Stimulated activated CD4-positive, alpha-beta T cell treated with anti-CD3 and anti-CD28 coated beads, Interleukin-12 subunit alpha, Interleukin-12 subunit beta, amount 100 ng/mL, for 4 hours (primary cell): Measurements from ENCODE around the gene STAT1.

Source experiments
- DNase-seq: peaks from one replicate; pipeline ENCODE4 v3.0.0-alpha.2; 2020

Gene STAT1

DNA sequence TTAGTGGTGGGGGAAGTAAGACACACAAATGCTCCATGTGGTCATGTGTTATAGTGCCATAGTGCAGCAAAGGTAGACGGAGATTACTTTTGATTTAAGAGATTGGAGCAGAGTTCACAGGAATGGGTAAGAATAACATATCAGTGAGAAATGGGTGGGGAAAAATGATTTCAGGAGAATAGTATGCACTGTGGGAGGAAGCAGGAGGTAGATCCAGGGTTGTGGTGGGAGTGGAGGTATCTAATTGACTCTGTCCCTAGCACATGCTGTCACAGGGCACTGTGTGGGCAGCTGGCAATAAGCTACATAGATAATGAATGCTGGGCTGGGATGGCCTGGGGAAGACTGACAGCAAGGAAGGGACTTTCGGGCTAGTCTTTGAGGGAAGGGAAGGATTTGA is 65.3 kb downstream of the STAT1 start:
- DNase-seq: no peak

DNA sequence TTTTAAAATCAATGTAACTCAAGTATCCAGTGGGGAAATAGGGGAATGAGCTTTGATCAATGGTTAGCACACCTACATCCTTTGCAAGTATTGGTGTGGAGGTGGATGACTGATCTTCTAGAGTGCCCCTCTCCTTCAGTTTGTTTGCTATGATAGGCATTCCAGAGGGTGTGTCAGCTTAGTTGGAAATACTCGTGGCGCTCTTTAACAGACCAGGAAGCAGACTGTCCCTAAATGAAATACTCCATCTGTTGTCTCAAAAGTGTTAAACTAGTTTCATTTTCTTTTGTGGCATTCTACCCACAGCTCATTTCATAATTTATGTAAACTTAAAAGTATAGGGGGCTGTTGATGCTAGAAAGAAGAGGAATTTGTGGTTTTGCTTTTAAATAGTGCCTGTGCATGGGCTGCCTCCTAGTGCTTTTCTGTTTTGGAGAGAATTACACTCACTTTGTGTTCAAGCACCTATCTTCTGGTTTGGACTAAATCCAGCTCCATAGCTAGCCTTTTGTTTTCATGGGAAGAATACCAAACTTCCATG is 66.2 kb downstream of the STAT1 start:
- no peak for DNase-seq

DNA sequence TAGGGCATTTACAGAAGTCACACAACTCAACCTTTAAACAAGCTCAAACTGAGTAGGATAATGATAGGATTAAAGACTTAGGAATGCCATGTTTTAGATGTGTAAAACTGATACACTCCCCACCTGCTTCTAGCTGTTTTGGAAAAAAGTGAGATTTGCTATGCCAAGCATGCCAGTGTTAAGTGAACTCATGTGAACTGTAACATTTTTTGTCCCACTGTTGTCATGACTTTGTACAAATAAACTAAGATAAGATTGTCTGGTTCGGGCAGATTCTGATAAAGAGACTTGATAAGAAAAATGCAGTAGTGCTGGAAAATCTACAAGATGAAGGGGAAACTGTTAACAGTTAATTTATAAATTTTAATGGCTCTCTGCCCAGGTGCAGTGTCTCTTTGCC is 66.8 kb downstream of the STAT1 start:
- DNase-seq: no peak

DNA sequence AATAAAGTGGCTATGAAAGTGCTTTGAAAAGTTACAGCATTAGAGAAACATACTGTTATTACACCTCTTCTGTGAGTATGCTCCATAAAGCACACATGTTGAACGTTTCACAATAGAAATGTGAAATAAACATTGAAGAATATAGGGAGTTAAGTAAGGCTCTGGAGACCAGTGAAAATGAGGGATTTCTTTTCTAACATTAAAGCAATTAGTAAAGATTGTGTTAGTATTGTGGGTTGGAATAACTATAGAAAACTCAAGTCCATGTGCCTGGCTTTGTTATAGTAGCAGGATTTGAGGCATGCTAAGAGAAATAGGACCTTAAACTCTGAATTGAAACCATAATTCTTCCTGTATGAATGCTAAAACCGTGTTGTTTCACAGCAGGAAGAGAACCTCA is 70.3 kb downstream of the STAT1 start:
- no peak for DNase-seq

DNA sequence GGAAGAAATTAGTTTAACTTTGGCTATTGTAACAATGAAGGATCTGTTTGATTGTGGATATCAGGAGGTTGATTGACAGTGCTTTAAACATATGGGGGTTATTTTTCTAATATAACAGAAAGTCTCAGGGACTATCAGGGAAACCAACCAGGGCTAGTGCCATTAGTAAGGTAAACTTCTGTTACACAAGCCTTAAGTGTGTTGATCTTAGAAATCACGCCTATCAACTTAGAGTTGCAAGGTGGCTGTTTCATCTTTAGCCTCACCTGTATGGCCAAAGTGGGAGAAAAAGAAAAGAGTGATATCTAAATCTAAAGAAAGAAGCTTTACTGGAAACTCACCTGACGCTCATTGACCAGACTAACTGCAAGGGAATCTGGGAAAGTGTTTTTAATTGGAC is 71.3 kb downstream of the STAT1 start:
- DNase-seq: no peak

DNA sequence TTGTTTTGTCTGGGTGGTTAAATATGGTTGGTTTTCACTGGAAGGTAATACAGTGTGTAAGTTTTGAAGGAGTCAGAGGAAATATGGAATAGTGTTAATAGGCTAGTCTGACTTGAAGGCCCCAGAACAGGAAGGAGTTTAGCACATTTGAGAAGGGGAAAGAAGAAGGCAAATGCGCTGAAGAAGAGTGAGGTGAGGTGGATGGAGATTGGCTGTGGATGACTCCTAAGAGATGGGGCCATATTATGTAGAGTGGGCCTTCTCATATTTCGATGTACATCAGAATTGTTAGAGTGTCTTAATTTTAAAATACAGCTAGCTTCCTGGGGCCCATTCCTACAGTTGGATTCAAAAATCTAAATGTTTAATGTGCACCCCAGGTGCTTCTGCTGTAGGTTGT is 72.4 kb downstream of the STAT1 start:
- DNase-seq: no peak

DNA sequence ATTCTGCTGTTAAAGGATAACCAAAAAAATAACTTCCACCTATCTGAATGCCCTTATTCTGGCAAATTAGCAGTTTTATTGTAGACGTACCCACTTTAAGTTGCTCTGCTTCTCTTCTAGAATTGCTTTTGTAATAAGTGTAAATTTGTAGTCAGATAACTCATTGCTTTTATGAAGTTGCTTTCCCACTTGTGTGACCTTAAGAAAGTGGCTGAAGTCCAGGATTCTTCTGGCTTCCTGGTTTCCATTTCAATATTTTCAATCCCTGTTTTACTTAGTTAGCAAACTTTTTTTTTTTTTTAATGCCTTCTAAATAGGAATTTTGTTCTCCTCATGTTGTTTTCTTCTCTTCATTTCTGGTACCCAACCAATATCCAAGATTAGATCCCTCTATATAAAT is 73.5 kb downstream of the STAT1 start:
- DNase-seq: no peak

DNA sequence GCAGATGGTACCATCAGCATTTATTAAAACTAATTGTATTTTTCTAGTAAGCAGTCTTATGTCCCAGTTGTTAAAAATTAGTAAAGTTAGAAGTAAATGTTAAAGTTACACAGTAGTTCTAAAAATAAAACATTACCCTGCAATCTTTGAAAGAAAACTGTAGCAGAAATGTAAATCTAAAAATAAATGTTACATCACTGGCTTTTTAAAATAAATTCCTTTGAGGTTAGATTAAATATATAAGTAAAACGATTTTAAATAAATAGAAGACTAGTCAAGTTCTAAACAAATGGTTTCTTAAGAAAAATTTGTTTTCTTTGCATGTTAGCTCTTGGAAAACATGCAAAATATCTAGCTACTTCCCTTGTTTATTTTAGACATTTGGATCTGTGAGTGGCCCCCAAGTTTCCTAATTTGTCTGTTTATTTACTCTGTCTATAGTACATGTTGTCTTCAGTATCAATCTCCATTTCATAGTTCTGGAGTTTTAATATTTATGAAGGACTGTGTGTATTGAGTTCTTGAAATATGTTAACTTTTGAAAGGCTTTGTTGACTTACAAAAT is 75.1 kb downstream of the STAT1 start:
- no peak for DNase-seq

DNA sequence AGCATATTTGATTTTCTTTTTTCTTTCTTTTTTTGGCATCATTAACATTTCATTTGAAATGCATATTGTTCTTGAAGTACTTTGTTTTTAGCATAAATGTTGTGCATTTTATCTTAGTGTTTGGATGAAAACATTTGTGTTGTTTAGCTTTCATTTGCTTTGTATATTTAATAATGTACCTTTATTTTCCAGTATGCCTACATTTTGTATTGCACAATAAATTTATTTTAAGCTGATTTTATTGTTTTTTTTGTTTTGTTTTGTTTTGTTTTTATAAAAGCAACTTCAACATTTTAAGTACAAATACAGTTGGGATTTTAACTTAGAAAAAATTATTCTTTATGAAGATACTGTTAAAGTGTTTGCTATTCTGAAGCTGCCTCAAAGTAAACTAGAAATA is 78.9 kb downstream of the STAT1 start:
- no peak for DNase-seq

DNA sequence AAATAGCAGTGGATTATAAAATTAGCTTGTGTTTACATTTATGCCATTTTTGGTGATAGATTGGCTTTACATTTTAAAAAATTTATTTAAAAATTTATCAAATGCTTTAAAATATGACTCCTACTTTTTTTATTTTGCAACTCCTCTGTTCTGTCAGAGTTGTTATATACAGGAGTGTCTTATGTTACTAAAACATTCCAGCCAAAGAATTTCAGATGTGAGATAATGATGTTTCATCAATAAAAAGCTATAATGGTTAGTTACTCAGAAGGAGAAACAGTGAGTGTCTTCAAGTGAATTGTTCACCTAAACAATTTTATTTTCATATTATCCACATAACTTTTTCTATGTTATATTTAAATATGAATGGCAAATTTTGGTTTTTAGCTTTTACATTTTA is 80.6 kb downstream of the STAT1 start:
- DNase-seq: no peak

DNA sequence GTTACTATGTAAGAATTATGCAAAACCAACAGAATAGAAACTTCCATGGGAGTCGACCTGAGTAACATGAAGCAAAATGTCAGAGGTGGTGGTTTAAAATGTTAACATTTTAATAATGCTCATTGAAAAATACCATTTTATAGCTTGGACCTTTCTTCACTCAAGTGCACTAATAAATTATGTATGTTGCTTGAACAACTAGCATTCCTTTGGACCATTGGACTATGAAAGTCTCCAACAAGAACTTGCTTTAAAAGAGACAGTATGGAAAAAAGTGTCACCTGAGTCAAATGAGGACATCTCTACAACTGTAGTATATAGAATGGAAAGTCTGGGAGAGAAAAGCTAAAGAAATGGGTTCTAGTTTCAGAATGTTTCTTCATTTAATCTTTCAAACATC is 81.5 kb downstream of the STAT1 start:
- no peak for DNase-seq

DNA sequence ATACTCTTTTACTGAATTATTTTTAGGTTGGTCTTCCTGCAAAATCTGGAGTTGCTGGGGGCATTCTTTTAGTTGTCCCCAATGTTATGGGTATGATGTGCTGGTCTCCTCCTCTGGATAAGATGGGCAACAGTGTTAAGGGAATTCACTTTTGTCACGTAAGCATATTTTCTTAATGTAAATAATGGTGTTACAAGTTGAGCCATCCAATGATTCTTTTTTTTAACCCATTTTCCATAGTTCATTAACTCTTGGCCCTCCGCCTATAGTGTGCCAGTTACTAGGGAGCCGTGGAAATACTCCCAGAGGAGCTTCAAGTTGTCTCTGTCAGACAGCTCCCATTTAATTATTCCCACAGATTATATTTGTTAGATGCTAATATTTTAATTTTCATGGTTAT is 83.6 kb downstream of the STAT1 start:
- DNase-seq: no peak

DNA sequence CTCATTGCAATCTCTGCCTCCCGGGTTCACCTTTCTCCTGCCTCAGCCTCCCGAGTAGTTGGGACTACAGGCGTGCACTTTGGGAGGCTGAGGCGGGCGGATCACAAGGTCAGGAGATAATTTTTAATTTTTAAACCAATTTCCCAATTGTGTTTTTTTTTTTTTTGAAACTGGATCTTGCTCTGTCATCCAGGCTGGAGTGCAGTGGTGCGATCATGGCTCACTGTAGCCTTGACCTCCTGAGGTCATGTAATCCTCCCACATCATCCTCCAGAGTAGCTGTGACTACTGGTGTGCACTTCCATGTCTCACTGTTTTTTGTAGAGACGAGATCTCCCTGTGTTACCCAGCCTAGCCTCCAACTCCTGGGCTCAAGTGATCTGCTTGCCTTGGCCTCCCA is 84.1 kb downstream of the STAT1 start:
- no peak for DNase-seq

DNA sequence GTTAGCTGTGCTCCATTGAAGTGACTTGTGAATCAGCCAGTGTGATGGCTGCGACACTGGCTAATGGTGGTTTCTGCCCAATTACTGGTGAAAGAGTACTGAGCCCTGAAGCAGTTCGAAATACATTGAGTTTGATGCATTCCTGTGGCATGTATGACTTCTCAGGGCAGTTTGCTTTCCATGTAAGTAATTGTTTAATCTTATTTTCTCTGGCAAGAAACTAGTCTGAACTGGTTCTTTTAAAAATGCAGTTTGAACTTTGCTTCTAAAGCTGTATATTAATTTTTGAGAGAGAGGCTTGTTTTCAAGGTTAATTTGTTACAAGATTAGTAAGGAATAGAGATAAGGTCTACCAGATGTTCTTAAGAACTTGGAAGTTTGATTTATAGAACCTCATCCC is 86.7 kb downstream of the STAT1 start:
- no peak for DNase-seq

DNA sequence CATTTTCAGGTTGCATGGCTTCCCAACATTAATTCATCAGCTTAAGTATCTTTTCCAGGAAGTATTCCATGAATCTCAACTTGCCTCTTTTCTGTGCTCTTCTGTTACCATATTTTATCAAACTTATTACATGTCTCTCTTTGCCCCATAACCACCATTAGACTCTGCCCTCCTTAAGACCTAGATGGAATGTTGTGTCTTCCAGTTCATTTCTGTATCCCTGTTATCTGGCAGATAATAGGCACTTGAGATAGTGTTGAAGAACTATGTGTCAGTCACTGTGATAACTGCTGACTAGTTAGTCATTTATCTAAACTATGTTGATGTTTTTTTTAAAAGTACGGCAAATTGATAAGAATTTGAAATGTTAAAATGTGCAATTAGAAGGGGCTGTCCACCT is 91.6 kb downstream of the STAT1 start:
- DNase-seq: no peak

DNA sequence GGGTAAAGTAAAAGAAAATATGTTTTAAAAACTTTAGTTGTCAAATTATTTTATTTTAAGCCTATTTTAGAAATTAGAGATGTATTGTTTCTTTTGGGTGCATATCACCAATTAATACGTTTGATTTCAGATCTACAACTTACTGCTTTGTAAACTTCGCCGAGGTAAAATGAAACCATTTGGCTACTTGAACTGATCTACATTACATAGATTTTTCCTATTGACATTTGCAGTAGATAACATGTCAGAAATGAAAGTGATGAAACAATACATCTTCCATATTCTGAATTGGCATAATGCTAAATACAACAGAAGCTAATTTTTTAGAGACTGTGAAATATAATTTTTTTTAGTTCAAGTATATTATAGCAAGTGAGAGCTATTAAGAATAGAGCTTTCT is 93.9 kb downstream of the STAT1 start:
- DNase-seq: no peak
